ENCODE measurements around the gene HACD2. TPM values are rescaled to one million over a fixed set of nuclear protein-coding genes. Genes with fewer than 3 reads are reported as not detected.

HACD2 gene
- total RNA-seq, 1 donor from 2014 or later = 34.3 TPM

GRCh38 chr3:123475786-123476185, 109.1 kb downstream of the HACD2 start:
- no peak overlapping the region for H3K27ac ChIP-seq (ENCODE audit: low read depth, low read length)
- Mint-ChIP-seq H3K9me3 (ENCODE audit: unreplicated experiment) (no peaks in the 10 kb centered on the region), H3K4me3 (ENCODE audit: unreplicated experiment) (no peak overlapping the region), H3K36me3 (ENCODE audit: low read depth, unreplicated experiment) (no peaks in the 10 kb centered on the region), H3K4me1 (ENCODE audit: low read depth, unreplicated experiment) (no peaks in the 10 kb centered on the region), H3K27me3 (ENCODE audit: low read depth, unreplicated experiment) (peaks cover 55% of the 10 kb centered on the region), H3K27ac (ENCODE audit: unreplicated experiment) (no peak overlapping the region)
- H4K20me1 ChIP-seq (ENCODE audit: insufficient read depth, low read length) = no peaks in the 10 kb centered on the region
- no peak overlapping the region for H3K4me2 ChIP-seq (ENCODE audit: low read length)
- H3K9me3 ChIP-seq (ENCODE audit: insufficient read depth, low read depth, low read length) = no peaks in the 10 kb centered on the region
- no peaks in the 10 kb centered on the region for H3K79me2 ChIP-seq (ENCODE audit: insufficient read depth, low read length)
- DNase-seq (ENCODE audit: low read depth) (no peak), FAIRE-seq (no peak)
- no peaks in the 10 kb centered on the region for H3K4me1 ChIP-seq (ENCODE audit: insufficient read depth, low read length)
- no peak overlapping the region for H3K9ac ChIP-seq (ENCODE audit: low read length)
- H3K36me3 ChIP-seq (ENCODE audit: insufficient read depth, low read length) = no peaks in the 10 kb centered on the region
- H3K4me3 ChIP-seq (ENCODE audit: insufficient read depth, low read depth, low read length) = no peak overlapping the region
- H2AFZ ChIP-seq (ENCODE audit: low read depth, low read length) = no peak overlapping the region
- peaks cover 28% of the 10 kb centered on the region for H3K27me3 ChIP-seq (ENCODE audit: insufficient read depth, low read length)
- no peak for TF ChIP-seq CTCF (IDR thresholded peaks at IDR 0.05; ENCODE audit: insufficient read depth, low read depth, low read length)
- TF ChIP-seq EZH2 (IDR thresholded peaks at IDR 0.05; ENCODE audit: insufficient read depth, low read length) = no peak

- H3K4me1 Mint-ChIP-seq (ENCODE audit: low read depth, unreplicated experiment) = no peaks in the 10 kb centered on the region
- Histone ChIP-seq H3K27me3 (ENCODE audit: insufficient read depth, low read length) (peaks cover 20% of the 10 kb centered on the region), H3K4me3 (ENCODE audit: insufficient read depth, low read depth, low read length) (no peak overlapping the region), H3K9ac (ENCODE audit: low read length) (no peak overlapping the region), H3K36me3 (ENCODE audit: insufficient read depth, low read length) (no peaks in the 10 kb centered on the region), H3K4me2 (ENCODE audit: low read length) (no peak overlapping the region), H3K79me2 (ENCODE audit: insufficient read depth, low read length) (no peaks in the 10 kb centered on the region), H4K20me1 (ENCODE audit: insufficient read depth, low read length) (no peaks in the 10 kb centered on the region), H3K27ac (ENCODE audit: low read depth, low read length) (no peak overlapping the region), H3K9me3 (ENCODE audit: insufficient read depth, low read depth, low read length) (no peaks in the 10 kb centered on the region), H2AFZ (ENCODE audit: low read depth, low read length) (no peak overlapping the region), H3K4me1 (ENCODE audit: insufficient read depth, low read length) (no peaks in the 10 kb centered on the region)
- no peaks in the 10 kb centered on the region for H3K36me3 Mint-ChIP-seq (ENCODE audit: low read depth, unreplicated experiment)
- TF ChIP-seq EZH2 (IDR thresholded peaks at IDR 0.05; ENCODE audit: insufficient read depth, low read length) (no peak), CTCF (IDR thresholded peaks at IDR 0.05; ENCODE audit: insufficient read depth, low read depth, low read length) (no peak)
- no peak overlapping the region for H3K27ac Mint-ChIP-seq (ENCODE audit: unreplicated experiment)
- H3K4me3 Mint-ChIP-seq (ENCODE audit: unreplicated experiment) = no peak overlapping the region
- H3K9me3 Mint-ChIP-seq (ENCODE audit: unreplicated experiment) = no peaks in the 10 kb centered on the region
- peaks cover 47% of the 10 kb centered on the region for H3K27me3 Mint-ChIP-seq (ENCODE audit: low read depth, unreplicated experiment)
- no peak for DNase-seq (ENCODE audit: low read depth)
- FAIRE-seq = no peak
These were observed 113.7 kb downstream of the HACD2 start for GRCh38 chr3:123471106-123471505.

GRCh38 chr3:123469323-123469995, 115.4 kb downstream of the HACD2 start:
- Histone ChIP-seq H3K27ac (ENCODE audit: low read depth, low read length) (no peak overlapping the region), H3K4me3 (ENCODE audit: insufficient read depth, low read depth, low read length) (no peak overlapping the region), H3K4me1 (ENCODE audit: insufficient read depth, low read length) (no peaks in the 10 kb centered on the region), H3K9me3 (ENCODE audit: insufficient read depth, low read depth, low read length) (no peaks in the 10 kb centered on the region), H2AFZ (ENCODE audit: low read depth, low read length) (no peak overlapping the region), H3K27me3 (ENCODE audit: insufficient read depth, low read length) (peaks cover 17% of the 10 kb centered on the region), H3K4me2 (ENCODE audit: low read length) (no peak overlapping the region), H4K20me1 (ENCODE audit: insufficient read depth, low read length) (no peaks in the 10 kb centered on the region), H3K79me2 (ENCODE audit: insufficient read depth, low read length) (no peaks in the 10 kb centered on the region), H3K36me3 (ENCODE audit: insufficient read depth, low read length) (no peaks in the 10 kb centered on the region), H3K9ac (ENCODE audit: low read length) (no peak overlapping the region)
- H3K27ac Mint-ChIP-seq (ENCODE audit: unreplicated experiment) = no peak overlapping the region
- DNase-seq (ENCODE audit: low read depth) (no peak), FAIRE-seq (no peak)
- H3K36me3 Mint-ChIP-seq (ENCODE audit: low read depth, unreplicated experiment) = no peaks in the 10 kb centered on the region
- no peak overlapping the region for H3K4me3 Mint-ChIP-seq (ENCODE audit: unreplicated experiment)
- H3K27me3 Mint-ChIP-seq (ENCODE audit: low read depth, unreplicated experiment) = peaks cover 46% of the 10 kb centered on the region
- H3K4me1 Mint-ChIP-seq (ENCODE audit: low read depth, unreplicated experiment) = no peaks in the 10 kb centered on the region
- H3K9me3 Mint-ChIP-seq (ENCODE audit: unreplicated experiment) = no peaks in the 10 kb centered on the region
- no peak for TF ChIP-seq EZH2 (IDR thresholded peaks at IDR 0.05; ENCODE audit: insufficient read depth, low read length)
- TF ChIP-seq CTCF (IDR thresholded peaks at IDR 0.05; ENCODE audit: insufficient read depth, low read depth, low read length) = no peak
